Natural killer cell (primary cell): ENCODE results near the gene AP3D1. TPM values are rescaled to one million over a fixed set of nuclear protein-coding genes. Genes with fewer than 3 reads are reported as not detected.
A peak's percentile ranks its signal among the peaks of the same experiment; 100 is the strongest.

Source experiments
- ATAC-seq, 3 donors: fragments of 150-1000 bp in 2 of 3; fragments of 200-7000 bp in 1 of 3; cut with Tn5 transposase; 1 replicate in 1 of 3; 2 replicates in 2 of 3; pipeline ENCODE4 v1.10.0; 2021; ENCODE audit warnings: mild to moderate bottlenecking in 2 of 3, moderate library complexity in 2 of 3
- DNase-seq, 2 donors: peaks; one replicate each; pipeline versions ENCODE4 v3.0.0 to v3.0.0-alpha.2; 2013 to 2021; ENCODE audit warnings: mixed read lengths in 1 of 2
- H3K27ac ChIP-seq: one replicate; pipeline ENCODE4 v1.5.1; 2013; ENCODE audit warnings: mild to moderate bottlenecking, low read length
- H3K27me3 ChIP-seq: one replicate; pipeline ENCODE4 v1.6.1; 2013; ENCODE audit warnings: low read length; ENCODE audit not compliant: control insufficient read depth, insufficient read depth
- H3K36me3 ChIP-seq: one replicate; pipeline ENCODE4 v1.6.1; 2013; ENCODE audit warnings: low read length; ENCODE audit not compliant: control insufficient read depth, insufficient read depth
- H3K4me1 ChIP-seq: one replicate; pipeline ENCODE4 v1.6.1; 2013; ENCODE audit warnings: low read length; ENCODE audit not compliant: control insufficient read depth, insufficient read depth
- H3K4me3 ChIP-seq: one replicate; pipeline ENCODE4 v1.5.1; 2013; ENCODE audit warnings: low read length
- H3K9me3 ChIP-seq: one replicate; pipeline ENCODE4 v1.6.1; 2013; ENCODE audit warnings: low read length; ENCODE audit not compliant: control insufficient read depth, insufficient read depth
- H3K27ac Mint-ChIP-seq, 2 donors: one replicate each; pipeline ENCODE4 v1.8.0; 2022; ENCODE audit warnings: mild to moderate bottlenecking in 2 of 2, mixed read lengths in 2 of 2, moderate library complexity in 1 of 2
- H3K27me3 Mint-ChIP-seq, 2 donors: one replicate each; pipeline ENCODE4 v1.8.0; 2022; ENCODE audit warnings: low read depth in 2 of 2, mixed read lengths in 2 of 2
- H3K36me3 Mint-ChIP-seq: one replicate; pipeline ENCODE4 v1.8.0; 2022; ENCODE audit warnings: mixed read lengths
- H3K4me1 Mint-ChIP-seq, 2 donors: one replicate each; pipeline ENCODE4 v1.8.0; 2022; ENCODE audit warnings: mixed read lengths in 2 of 2
- H3K4me3 Mint-ChIP-seq: one replicate; pipeline ENCODE4 v1.8.0; 2022; ENCODE audit warnings: mild to moderate bottlenecking, moderate library complexity, mixed read lengths
- H3K9me3 Mint-ChIP-seq, 2 donors: one replicate each; pipeline ENCODE4 v1.8.0; 2022; ENCODE audit warnings: mixed read lengths in 2 of 2
- WGBS: methylation state at CpG from one replicate; pipeline ENCODE4 v1.1.7; 2013; ENCODE audit warnings: missing lambda C conversion rate; ENCODE audit not compliant: insufficient coverage; 5-methylcytosine and 5-hydroxymethylcytosine counted together
- intact Hi-C: fragments of 100-400 bp; cut with micrococcal nuclease; formaldehyde crosslinking; loops from one replicate; pipeline ENCODE4 v1.14.2; 2022
- total RNA-seq, 4 donors: library from RNA; stranded (reverse); fragments of 120-200 nt in 1 of 4; gene quantifications; one replicate each; pipeline versions ENCODE4 v1.2.3 to v1.2.4, GENCODE V29; 2013 to 2022
- TF ChIP-seq, protein P1 (sequence below): fragments of 200-600 bp; IDR thresholded peaks from one replicate; pipeline ENCODE4 v1.8.0; 2022; ENCODE audit warnings: antibody characterized with exemption

The AP3D1 gene
- total RNA-seq, 3 donors from 2014 or later (not counting 1 experiment from before 2014, with no cell fraction given): 74.6 to 93.1 (median 87.5) TPM

DNA sequence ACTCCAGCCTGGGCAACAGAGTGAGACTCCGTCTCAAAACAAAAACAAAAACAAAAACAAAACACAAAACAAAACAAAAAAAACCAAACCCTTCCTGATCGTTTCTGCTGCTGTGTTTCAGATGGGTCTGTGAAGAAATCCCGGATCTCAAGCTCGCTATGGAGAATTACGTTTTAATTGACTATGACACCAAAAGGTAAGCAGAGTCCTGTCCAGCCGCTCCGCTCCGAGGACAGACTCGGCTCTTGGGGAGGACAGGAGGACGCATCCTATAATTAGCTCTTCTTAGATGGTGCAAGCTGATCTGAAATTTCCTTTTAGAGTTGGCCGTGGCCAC, 34.3 kb upstream of the AP3D1 start:
- no peaks in the 10 kb centered on the region for H3K9me3 Mint-ChIP-seq
- 97% methylated on average over 11 of the region's 11 CpGs for WGBS

GRCh38 chr19:2184422-2184975, 33.1 kb upstream of the AP3D1 start:
- Mint-ChIP-seq H3K36me3 (no peaks in the 10 kb centered on the region), H3K9me3 (no peaks in the 10 kb centered on the region), H3K27me3 (no peaks in the 10 kb centered on the region), H3K4me3 (no peak overlapping the region), H3K27ac (peak overlapping the region; percentile 22 to 24), H3K4me1 (peaks cover 33 to 38% of the 10 kb centered on the region in 2 donors)
- H3K27ac ChIP-seq: no peak overlapping the region
- intact Hi-C loops: no loop called here
- peaks cover 30% of the 10 kb centered on the region for H3K4me1 ChIP-seq
- ATAC-seq: no peak
- TF ChIP-seq, protein P1, sequence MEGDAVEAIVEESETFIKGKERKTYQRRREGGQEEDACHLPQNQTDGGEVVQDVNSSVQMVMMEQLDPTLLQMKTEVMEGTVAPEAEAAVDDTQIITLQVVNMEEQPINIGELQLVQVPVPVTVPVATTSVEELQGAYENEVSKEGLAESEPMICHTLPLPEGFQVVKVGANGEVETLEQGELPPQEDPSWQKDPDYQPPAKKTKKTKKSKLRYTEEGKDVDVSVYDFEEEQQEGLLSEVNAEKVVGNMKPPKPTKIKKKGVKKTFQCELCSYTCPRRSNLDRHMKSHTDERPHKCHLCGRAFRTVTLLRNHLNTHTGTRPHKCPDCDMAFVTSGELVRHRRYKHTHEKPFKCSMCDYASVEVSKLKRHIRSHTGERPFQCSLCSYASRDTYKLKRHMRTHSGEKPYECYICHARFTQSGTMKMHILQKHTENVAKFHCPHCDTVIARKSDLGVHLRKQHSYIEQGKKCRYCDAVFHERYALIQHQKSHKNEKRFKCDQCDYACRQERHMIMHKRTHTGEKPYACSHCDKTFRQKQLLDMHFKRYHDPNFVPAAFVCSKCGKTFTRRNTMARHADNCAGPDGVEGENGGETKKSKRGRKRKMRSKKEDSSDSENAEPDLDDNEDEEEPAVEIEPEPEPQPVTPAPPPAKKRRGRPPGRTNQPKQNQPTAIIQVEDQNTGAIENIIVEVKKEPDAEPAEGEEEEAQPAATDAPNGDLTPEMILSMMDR: no peak
- H3K27me3 ChIP-seq: no peaks in the 10 kb centered on the region
- H3K36me3 ChIP-seq: peaks cover 34% of the 10 kb centered on the region
- no peaks in the 10 kb centered on the region for H3K9me3 ChIP-seq
- WGBS: 93% methylated on average over 22 of the region's 22 CpGs
- no peak for DNase-seq
- no peak overlapping the region for H3K4me3 ChIP-seq

More for the DNA sequence above, 34.3 kb upstream of the AP3D1 start:
- DNase-seq: no peak
- no peak for ATAC-seq
- Mint-ChIP-seq H3K27me3 (no peaks in the 10 kb centered on the region), H3K4me3 (no peak overlapping the region), H3K36me3 (no peaks in the 10 kb centered on the region), H3K27ac (peak overlapping the region in 1 of 2 donors; percentile 22), H3K4me1 (peaks cover 31 to 33% of the 10 kb centered on the region in 2 donors)
- no peak overlapping the region for H3K27ac ChIP-seq
- H3K36me3 ChIP-seq: peaks cover 37% of the 10 kb centered on the region
- TF ChIP-seq, protein P1: no peak
- intact Hi-C loops: no loop called here
- H3K4me1 ChIP-seq: peaks cover 34% of the 10 kb centered on the region
- no peaks in the 10 kb centered on the region for H3K9me3 ChIP-seq
- no peak overlapping the region for H3K4me3 ChIP-seq
- no peaks in the 10 kb centered on the region for H3K27me3 ChIP-seq

GRCh38 chr19:2181633-2181997, 30.2 kb upstream of the AP3D1 start:
- H3K27ac Mint-ChIP-seq: no peak overlapping the region
- WGBS: 95% methylated on average over 9 of the region's 9 CpGs
- intact Hi-C loops: no loop called here
- Histone ChIP-seq H3K27me3 (no peaks in the 10 kb centered on the region), H3K9me3 (no peaks in the 10 kb centered on the region), H3K4me1 (peaks cover 18% of the 10 kb centered on the region), H3K4me3 (no peak overlapping the region), H3K27ac (no peak overlapping the region), H3K36me3 (peaks cover 21% of the 10 kb centered on the region)
- no peaks in the 10 kb centered on the region for H3K27me3 Mint-ChIP-seq
- peaks cover 38 to 42% of the 10 kb centered on the region in 2 donors for H3K4me1 Mint-ChIP-seq
- DNase-seq (no peak), ATAC-seq (no peak)
- no peak overlapping the region for H3K4me3 Mint-ChIP-seq
- TF ChIP-seq, protein P1: no peak
- no peaks in the 10 kb centered on the region for H3K36me3 Mint-ChIP-seq
- no peaks in the 10 kb centered on the region for H3K9me3 Mint-ChIP-seq
